SK-N-SH (cell line): Measurements from ENCODE around the gene OR5AK2. TPM values are rescaled to one million over a fixed set of nuclear protein-coding genes. Genes with fewer than 3 reads are reported as not detected.

Source experiments
- CTCF ChIA-PET: fragments of 300-600, 350-600 bp; formaldehyde crosslinking; extraction: SDS; loops from one replicate; lab custom pipeline; 2021; lab: Yijun Ruan, JAX
- POLR2A ChIA-PET: fragments of 350-600 bp; sonication (Branson Sonifier 250); formaldehyde crosslinking; extraction: SDS; loops from one replicate; lab custom pipeline; 2020; ENCODE audit warnings: antibody characterized with exemption, inconsistent platforms; lab: Yijun Ruan, JAX
- DNase-seq: peaks from one replicate; pipeline ENCODE4 v3.0.0; 2012
- H2AFZ ChIP-seq: fragments of 200-600 bp; sonication (generic); 2 replicates; pipeline ENCODE4 v1.8.1; 2016; ENCODE audit warnings: antibody characterized with exemption, mild to moderate bottlenecking, low read depth
- H3F3A ChIP-seq: fragments of 200-600 bp; sonication (generic); replicated peaks from 2 replicates; pipeline ENCODE3; 2016; ENCODE audit warnings: antibody characterized with exemption, mild to moderate bottlenecking; ENCODE audit not compliant: insufficient read depth
- H3K27ac ChIP-seq, 2 experiments: fragments of 200-500 bp in 1 of 2; fragments of 200-600 bp in 1 of 2; sonication (Bioruptor generic) in 1 of 2; sonication (generic), shearing (Covaris generic) in 1 of 2; 2 replicates each; pipeline versions ENCODE4 v1.5.1 to v1.6.1; 2014 to 2016; ENCODE audit warnings: low read depth in 2 of 2, inconsistent platforms in 1 of 2, low read length in 1 of 2, mild to moderate bottlenecking in 1 of 2, mixed read lengths in 1 of 2
- H3K27me3 ChIP-seq: fragments of 200-600 bp; sonication (generic), shearing (Covaris generic); 2 replicates; pipeline ENCODE4 v1.6.1; 2016; ENCODE audit warnings: mixed run types; ENCODE audit not compliant: insufficient read depth
- H3K36me3 ChIP-seq, 2 experiments: fragments of 200-500 bp in 1 of 2; fragments of 200-600 bp in 1 of 2; sonication (Bioruptor generic) in 1 of 2; sonication (generic) in 1 of 2; replicated peaks in 1 of 2; 2 replicates each; pipeline versions ENCODE3 to v1.5.1; 2014 to 2016; ENCODE audit warnings: low read length in 1 of 2, mild to moderate bottlenecking in 1 of 2; ENCODE audit not compliant: insufficient read depth in 2 of 2, control insufficient read depth in 1 of 2
- H3K4me1 ChIP-seq, 2 experiments: fragments of 200-500 bp in 1 of 2; fragments of 200-600 bp in 1 of 2; sonication (Bioruptor generic) in 1 of 2; sonication (generic), shearing (Covaris generic) in 1 of 2; 2 replicates each; pipeline versions ENCODE4 v1.5.1 to v1.6.1; 2014 to 2016; ENCODE audit warnings: low read depth in 1 of 2, low read length in 1 of 2, mixed run types in 1 of 2; ENCODE audit not compliant: insufficient read depth in 2 of 2, control insufficient read depth in 1 of 2
- H3K4me2 ChIP-seq: fragments of 200-600 bp; sonication (generic), shearing (Covaris generic); 2 replicates; pipeline ENCODE4 v1.6.1; 2017; ENCODE audit warnings: mixed run types
- H3K4me3 ChIP-seq, 2 experiments: fragments of 200-500 bp in 1 of 2; fragments of 200-600 bp in 1 of 2; sonication (Bioruptor generic) in 1 of 2; sonication (generic), shearing (Covaris generic) in 1 of 2; 2 replicates each; pipeline versions ENCODE4 v1.5.1 to v1.8.1; 2014 to 2016; ENCODE audit warnings: low read depth in 2 of 2, inconsistent platforms in 1 of 2, low read length in 1 of 2, mild to moderate bottlenecking in 1 of 2, mixed read lengths in 1 of 2, moderate library complexity in 1 of 2
- H3K79me2 ChIP-seq: fragments of 200-600 bp; sonication (generic); 2 replicates; pipeline ENCODE4 v1.8.1; 2017; ENCODE audit warnings: mild to moderate bottlenecking; ENCODE audit not compliant: insufficient read depth
- H3K9ac ChIP-seq: fragments of 200-600 bp; sonication (generic); 2 replicates; pipeline ENCODE4 v1.6.1; 2017; ENCODE audit warnings: mixed run types
- H3K9me2 ChIP-seq: fragments of 200-600 bp; sonication (generic); 2 replicates; pipeline ENCODE4 v1.6.1; 2017; ENCODE audit warnings: mixed run types
- H3K9me3 ChIP-seq: fragments of 200-600 bp; sonication (generic); 2 replicates; pipeline ENCODE4 v1.6.1; 2017; ENCODE audit warnings: mixed run types, mild to moderate bottlenecking, moderate library complexity
- H4K20me1 ChIP-seq: fragments of 200-600 bp; sonication (generic); 2 replicates; pipeline ENCODE4 v1.6.1; 2017; ENCODE audit warnings: mild to moderate bottlenecking, mixed run types; ENCODE audit not compliant: insufficient read depth
- ELF1 ChIP-seq: IDR thresholded peaks from 2 replicates; pipeline ENCODE4 v1.4.0; 2012
- EZH2phosphoT487 ChIP-seq: fragments of 200-600 bp; sonication (generic); IDR thresholded peaks from 2 replicates; pipeline ENCODE4 v1.6.1; 2017; ENCODE audit warnings: low read depth, mixed run types, mild to moderate bottlenecking, antibody characterized with exemption, moderate library complexity, borderline replicate concordance
- FOXJ3 ChIP-seq: sonication (generic); formaldehyde crosslinking; IDR thresholded peaks from 2 replicates; pipeline ENCODE4 v1.5.1; 2020; ENCODE audit warnings: mild to moderate bottlenecking, missing genetic modification reagents
- FOXM1 ChIP-seq: IDR thresholded peaks from 2 replicates; pipeline ENCODE4 v1.4.0; 2012; ENCODE audit warnings: low read depth, mild to moderate bottlenecking
- GATA2 ChIP-seq: sonication (generic); formaldehyde crosslinking; IDR thresholded peaks from 2 replicates; pipeline ENCODE4 v1.5.0; 2020; ENCODE audit warnings: mild to moderate bottlenecking, missing genetic modification reagents
- NFIC ChIP-seq: IDR thresholded peaks from 2 replicates; pipeline ENCODE4 v1.4.0; 2012; ENCODE audit warnings: borderline replicate concordance
- PBX3 ChIP-seq: IDR thresholded peaks from 2 replicates; pipeline ENCODE4; 2012
- POLR2AphosphoS5 ChIP-seq: IDR thresholded peaks from 2 replicates; pipeline ENCODE4 v1.6.1; 2012; ENCODE audit warnings: low read depth, low read length
- RCOR1 ChIP-seq: fragments of 150-350 bp; IDR thresholded peaks from 2 replicates; pipeline ENCODE4 v1.6.1; 2017; ENCODE audit warnings: antibody characterized with exemption, low read length
- RFX5 ChIP-seq: IDR thresholded peaks from 2 replicates; pipeline ENCODE4 v1.6.1; 2012; ENCODE audit warnings: mild to moderate bottlenecking, improper control_type of control experiment, low read length
- RXRA ChIP-seq: IDR thresholded peaks from 2 replicates; pipeline ENCODE4 v1.4.0; 2012; ENCODE audit warnings: low read depth, mild to moderate bottlenecking, borderline replicate concordance
- SIN3A ChIP-seq: IDR thresholded peaks from 2 replicates; pipeline ENCODE4 v1.6.1; 2012; ENCODE audit warnings: low read depth, mild to moderate bottlenecking, low read length, moderate library complexity, borderline replicate concordance
- SMC3 ChIP-seq: IDR thresholded peaks from 2 replicates; pipeline ENCODE4 v1.6.1; 2012; ENCODE audit warnings: low read depth, low read length, improper control_type of control experiment
- TAF1 ChIP-seq: IDR thresholded peaks from 2 replicates; pipeline ENCODE4 v1.6.1; 2012; ENCODE audit warnings: low read depth, mild to moderate bottlenecking, low read length, moderate library complexity, borderline replicate concordance
- TCF12 ChIP-seq: IDR thresholded peaks from 2 replicates; pipeline ENCODE4 v1.4.0; 2012
- USF2 ChIP-seq: fragments of 150-350 bp; IDR thresholded peaks from 2 replicates; pipeline ENCODE4 v1.6.1; 2017; ENCODE audit warnings: antibody characterized with exemption, low read length, low read depth, borderline replicate concordance
- YY1 ChIP-seq: IDR thresholded peaks from 2 replicates; pipeline ENCODE4 v1.4.0; 2012; ENCODE audit warnings: low read depth, mild to moderate bottlenecking
- WGBS: methylation state at CpG from one replicate; pipeline ENCODE4 v1.1.6; 2017; ENCODE audit warnings: low lambda C conversion rate; 5-methylcytosine and 5-hydroxymethylcytosine counted together
- polyA plus RNA-seq, 3 experiments: library from polyadenylated mRNA; depleted of rRNA; stranded (reverse); fragments of >200 nt; gene quantifications; 2 replicates each; pipeline ENCODE4 v1.2.3, GENCODE V29; 2012
- TF ChIP-seq, protein P1 (sequence below): IDR thresholded peaks from 2 replicates; pipeline ENCODE4 v1.6.1; 2012; ENCODE audit warnings: mild to moderate bottlenecking, low read depth, low read length, moderate library complexity

The OR5AK2 gene
- polyA plus RNA-seq, 1 of the 3 experiments (the other 2 are of a cell fraction): not detected

DNA sequence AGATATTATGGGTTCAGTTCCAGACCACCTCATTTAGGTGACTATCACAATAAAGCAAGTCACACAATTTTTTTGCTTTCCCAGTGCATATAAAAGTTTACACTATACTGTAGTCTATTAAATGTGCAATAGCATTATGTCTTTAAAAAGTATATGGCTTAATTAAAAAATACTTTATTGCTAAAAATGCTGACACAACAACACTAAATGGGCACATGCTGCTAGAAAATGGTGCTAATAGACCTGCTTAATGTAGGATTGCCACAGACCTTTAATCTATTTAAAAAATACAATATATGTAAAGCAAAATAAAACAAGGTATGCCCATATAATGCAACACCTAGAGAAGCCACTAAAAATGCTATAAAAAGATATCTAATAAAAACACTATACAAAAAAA, 27.1 kb upstream of the OR5AK2 start:
- no peak overlapping the region for H2AFZ ChIP-seq
- H3K4me2 ChIP-seq: no peak overlapping the region
- CTCF ChIA-PET: no interaction called here
- TF ChIP-seq TCF12: no peak
- no peaks in the 10 kb centered on the region for H4K20me1 ChIP-seq
- POLR2A ChIA-PET: no interaction called here
- H3K9me3 ChIP-seq: no peaks in the 10 kb centered on the region
- H3K9ac ChIP-seq: no peak overlapping the region
- no peaks in the 10 kb centered on the region for H3K27me3 ChIP-seq
- H3K9me2 ChIP-seq: no peaks in the 10 kb centered on the region
- H3F3A ChIP-seq: no peaks in the 10 kb centered on the region
- H3K36me3 ChIP-seq: no peaks in the 10 kb centered on the region
- DNase-seq: no peak
- H3K4me1 ChIP-seq: no peaks in the 10 kb centered on the region
- H3K27ac ChIP-seq: no peak overlapping the region
- H3K4me3 ChIP-seq: no peak overlapping the region
- H3K79me2 ChIP-seq: no peaks in the 10 kb centered on the region

GRCh38 chr11:56967726-56968125, 21.0 kb upstream of the OR5AK2 start:
- Histone ChIP-seq H3K27ac (no peak overlapping the region), H3K79me2 (no peaks in the 10 kb centered on the region), H3F3A (no peaks in the 10 kb centered on the region), H3K9me3 (no peaks in the 10 kb centered on the region), H3K4me3 (no peak overlapping the region), H3K4me2 (no peak overlapping the region), H3K36me3 (no peaks in the 10 kb centered on the region), H4K20me1 (no peaks in the 10 kb centered on the region), H3K27me3 (no peaks in the 10 kb centered on the region), H3K9ac (no peak overlapping the region), H3K4me1 (no peaks in the 10 kb centered on the region), H2AFZ (no peak overlapping the region), H3K9me2 (no peaks in the 10 kb centered on the region)
- 17% methylated on average over 1 of the region's 1 CpG for WGBS
- CTCF ChIA-PET: no interaction called here
- no peak for TF ChIP-seq GATA2 (CRISPR knock-in tag)
- POLR2A ChIA-PET: no interaction called here
- no peak for DNase-seq

- Histone ChIP-seq H3K36me3 (no peaks in the 10 kb centered on the region), H3K4me1 (no peaks in the 10 kb centered on the region), H3K4me3 (no peak overlapping the region), H3K79me2 (no peaks in the 10 kb centered on the region), H4K20me1 (no peaks in the 10 kb centered on the region), H2AFZ (no peak overlapping the region), H3K27me3 (no peaks in the 10 kb centered on the region), H3F3A (no peaks in the 10 kb centered on the region), H3K4me2 (no peak overlapping the region), H3K27ac (no peak overlapping the region), H3K9me3 (no peaks in the 10 kb centered on the region), H3K9ac (no peak overlapping the region), H3K9me2 (no peaks in the 10 kb centered on the region)
- TF ChIP-seq EZH2phosphoT487 (no peak), RCOR1 (no peak), ELF1 (no peak), FOXJ3 (CRISPR knock-in tag) (no peak), PBX3 (no peak), SMC3 (no peak), YY1 (no peak), RFX5 (no peak), NFIC (no peak), USF2 (no peak), SIN3A (no peak), POLR2AphosphoS5 (no peak), FOXM1 (no peak), RXRA (no peak), TAF1 (no peak)
- TF ChIP-seq, protein P1, sequence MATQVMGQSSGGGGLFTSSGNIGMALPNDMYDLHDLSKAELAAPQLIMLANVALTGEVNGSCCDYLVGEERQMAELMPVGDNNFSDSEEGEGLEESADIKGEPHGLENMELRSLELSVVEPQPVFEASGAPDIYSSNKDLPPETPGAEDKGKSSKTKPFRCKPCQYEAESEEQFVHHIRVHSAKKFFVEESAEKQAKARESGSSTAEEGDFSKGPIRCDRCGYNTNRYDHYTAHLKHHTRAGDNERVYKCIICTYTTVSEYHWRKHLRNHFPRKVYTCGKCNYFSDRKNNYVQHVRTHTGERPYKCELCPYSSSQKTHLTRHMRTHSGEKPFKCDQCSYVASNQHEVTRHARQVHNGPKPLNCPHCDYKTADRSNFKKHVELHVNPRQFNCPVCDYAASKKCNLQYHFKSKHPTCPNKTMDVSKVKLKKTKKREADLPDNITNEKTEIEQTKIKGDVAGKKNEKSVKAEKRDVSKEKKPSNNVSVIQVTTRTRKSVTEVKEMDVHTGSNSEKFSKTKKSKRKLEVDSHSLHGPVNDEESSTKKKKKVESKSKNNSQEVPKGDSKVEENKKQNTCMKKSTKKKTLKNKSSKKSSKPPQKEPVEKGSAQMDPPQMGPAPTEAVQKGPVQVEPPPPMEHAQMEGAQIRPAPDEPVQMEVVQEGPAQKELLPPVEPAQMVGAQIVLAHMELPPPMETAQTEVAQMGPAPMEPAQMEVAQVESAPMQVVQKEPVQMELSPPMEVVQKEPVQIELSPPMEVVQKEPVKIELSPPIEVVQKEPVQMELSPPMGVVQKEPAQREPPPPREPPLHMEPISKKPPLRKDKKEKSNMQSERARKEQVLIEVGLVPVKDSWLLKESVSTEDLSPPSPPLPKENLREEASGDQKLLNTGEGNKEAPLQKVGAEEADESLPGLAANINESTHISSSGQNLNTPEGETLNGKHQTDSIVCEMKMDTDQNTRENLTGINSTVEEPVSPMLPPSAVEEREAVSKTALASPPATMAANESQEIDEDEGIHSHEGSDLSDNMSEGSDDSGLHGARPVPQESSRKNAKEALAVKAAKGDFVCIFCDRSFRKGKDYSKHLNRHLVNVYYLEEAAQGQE: no peak
- no peak for DNase-seq
- ChIA-PET POLR2A (no interaction called here), CTCF (interaction anchor here (1.0 kb wide), 1 partner anchor 281 kb away, joined by 3 read pairs; no protein-coding TSS in a partner anchor)
- WGBS: 38% methylated on average over 4 of the region's 4 CpGs
Measured at GRCh38 chr11:56968524-56968923, 20.2 kb upstream of the OR5AK2 start.
